CD14-positive monocyte (primary cell): ENCODE data around the gene BFSP1. TPM values are rescaled to one million over a fixed set of nuclear protein-coding genes. Genes with fewer than 3 reads are reported as not detected.

Source experiments
- DNase-seq, 3 donors: peaks; one replicate each; pipeline ENCODE4 v3.0.0-alpha.2; 2011 to 2022
- H2AFZ ChIP-seq: 2 replicates; pipeline ENCODE4 v1.6.0; 2012; ENCODE audit warnings: mild to moderate bottlenecking, low read depth, low read length, inconsistent platforms; ENCODE audit not compliant: insufficient read depth, poor library complexity, severe bottlenecking
- H3K27ac ChIP-seq, 2 donors: 1 replicate in 1 of 2; 2 replicates in 1 of 2; pipeline ENCODE4 v1.5.1; 2012 to 2013; ENCODE audit warnings: low read length in 2 of 2, control low read depth in 1 of 2, inconsistent platforms in 1 of 2, low read depth in 1 of 2, mild to moderate bottlenecking in 1 of 2
- H3K27me3 ChIP-seq, 2 donors: one replicate each; pipeline versions ENCODE4 v1.6.0 to v1.6.1; 2011 to 2013; ENCODE audit warnings: low read length in 2 of 2; ENCODE audit not compliant: control insufficient read depth in 2 of 2, insufficient read depth in 2 of 2
- H3K36me3 ChIP-seq, 2 donors: replicated peaks in 1 of 2; 1 replicate in 1 of 2; 2 replicates in 1 of 2; pipeline versions ENCODE4 v1.5.1 to v1.6.1; 2012 to 2013; ENCODE audit warnings: low read length in 2 of 2, control low read depth in 1 of 2, inconsistent platforms in 1 of 2, mild to moderate bottlenecking in 1 of 2; ENCODE audit not compliant: insufficient read depth in 2 of 2, control insufficient read depth in 1 of 2
- H3K4me1 ChIP-seq, 2 donors: 1 replicate in 1 of 2; 2 replicates in 1 of 2; pipeline versions ENCODE4 v1.5.1 to v1.6.1; 2012 to 2013; ENCODE audit warnings: low read length in 2 of 2, control low read depth in 1 of 2, inconsistent platforms in 1 of 2, mild to moderate bottlenecking in 1 of 2, moderate library complexity in 1 of 2; ENCODE audit not compliant: insufficient read depth in 2 of 2, control insufficient read depth in 1 of 2
- H3K4me2 ChIP-seq: replicated peaks from 2 replicates; pipeline ENCODE3; 2012; ENCODE audit warnings: low read length, moderate library complexity, mild to moderate bottlenecking; ENCODE audit not compliant: poor library complexity, severe bottlenecking; ENCODE audit errors: extremely low read depth
- H3K4me3 ChIP-seq, 3 experiments: fragments of 200-600 bp in 1 of 3; sonication (generic) in 1 of 3; replicated peaks in 1 of 3; 1 replicate in 2 of 3; 2 replicates in 1 of 3; pipeline ENCODE4 v1.5.1; 2011 to 2013; ENCODE audit warnings: low read length in 3 of 3, mild to moderate bottlenecking in 3 of 3, control low read depth in 2 of 3, low read depth in 2 of 3, inconsistent platforms in 1 of 3, moderate library complexity in 1 of 3
- H3K79me2 ChIP-seq: 2 replicates; pipeline ENCODE4 v1.6.0; 2012; ENCODE audit warnings: mild to moderate bottlenecking, control low read depth, inconsistent platforms, low read length, moderate library complexity; ENCODE audit not compliant: insufficient read depth
- H3K9ac ChIP-seq: 2 replicates; pipeline ENCODE4 v1.6.0; 2017; ENCODE audit warnings: low read length, mild to moderate bottlenecking; ENCODE audit not compliant: insufficient read depth, poor library complexity, severe bottlenecking
- H3K9me3 ChIP-seq, 2 donors: replicated peaks in 1 of 2; 1 replicate in 1 of 2; 2 replicates in 1 of 2; pipeline versions ENCODE4 v1.5.1 to v1.6.1; 2012 to 2013; ENCODE audit warnings: low read length in 2 of 2, control low read depth in 1 of 2; ENCODE audit not compliant: control insufficient read depth in 1 of 2, insufficient read depth in 1 of 2
- H4K20me1 ChIP-seq: 2 replicates; pipeline ENCODE4 v1.6.0; 2012; ENCODE audit warnings: mild to moderate bottlenecking, low read length, control low read depth, moderate library complexity; ENCODE audit not compliant: insufficient read depth
- H3K27ac Mint-ChIP-seq, 7 donors: one replicate each; pipeline ENCODE4 v1.8.0; 2020; ENCODE audit warnings: mild to moderate bottlenecking in 7 of 7, mixed read lengths in 7 of 7, moderate library complexity in 6 of 7, inconsistent platforms in 2 of 7
- H3K27me3 Mint-ChIP-seq, 3 donors: one replicate each; pipeline ENCODE4 v1.8.0; 2021 to 2022; ENCODE audit warnings: low read depth in 3 of 3, mild to moderate bottlenecking in 3 of 3, mixed read lengths in 3 of 3, moderate library complexity in 3 of 3, inconsistent platforms in 1 of 3
- H3K36me3 Mint-ChIP-seq, 2 donors: one replicate each; pipeline ENCODE4 v1.8.0; 2020; ENCODE audit warnings: mixed read lengths in 2 of 2, inconsistent platforms in 1 of 2, mild to moderate bottlenecking in 1 of 2
- H3K4me1 Mint-ChIP-seq: one replicate; pipeline ENCODE4 v1.8.0; 2020; ENCODE audit warnings: mild to moderate bottlenecking, mixed read lengths
- H3K4me3 Mint-ChIP-seq, 2 donors: one replicate each; pipeline ENCODE4 v1.8.0; 2020; ENCODE audit warnings: mild to moderate bottlenecking in 2 of 2, mixed read lengths in 2 of 2, moderate library complexity in 1 of 2
- H3K9me3 Mint-ChIP-seq, 7 donors: one replicate each; pipeline ENCODE4 v1.8.0; 2020 to 2022; ENCODE audit warnings: mixed read lengths in 7 of 7, mild to moderate bottlenecking in 6 of 7, moderate library complexity in 6 of 7, inconsistent platforms in 2 of 7
- CTCF ChIP-seq: fragments of 200-600 bp; IDR thresholded peaks from one replicate; pipeline ENCODE4 v1.8.0; 2022; ENCODE audit warnings: antibody characterized with exemption, mild to moderate bottlenecking
- WGBS: methylation state at CpG from one replicate; pipeline ENCODE4 v1.1.5; 2013; ENCODE audit warnings: missing lambda C conversion rate; ENCODE audit not compliant: insufficient coverage; 5-methylcytosine and 5-hydroxymethylcytosine counted together
- intact Hi-C, 2 donors: fragments of 100-400 bp; cut with micrococcal nuclease; formaldehyde crosslinking; loops; one replicate each; pipeline versions ENCODE4 v1.15.0 to v1.15.1; 2023
- polyA plus RNA-seq, 3 donors: library from polyadenylated mRNA; depleted of rRNA in 1 of 3; unstranded in 2 of 3; stranded (reverse) in 1 of 3; fragments of 300-500 nt in 2 of 3; fragments of >200 nt in 1 of 3; fragmentation: Illumina TruSeq in 2 of 3; gene quantifications; 1 replicate in 2 of 3; 2 replicates in 1 of 3; pipeline ENCODE4 v1.2.3, GENCODE V29; 2012 to 2021

Gene BFSP1
- polyA plus RNA-seq, 3 donors: not detected

GRCh38 chr20:17524560-17524959 is 6.6 kb downstream of the BFSP1 start:
- Histone ChIP-seq H2AFZ (no peak overlapping the region), H3K9me3 (no peaks in the 10 kb centered on the region), H3K9ac (no peak overlapping the region), H3K4me3 (no peak overlapping the region), H3K79me2 (no peaks in the 10 kb centered on the region), H3K36me3 (no peaks in the 10 kb centered on the region), H3K4me2 (no peak overlapping the region), H3K4me1 (no peaks in the 10 kb centered on the region), H4K20me1 (no peaks in the 10 kb centered on the region), H3K27ac (no peak overlapping the region), H3K27me3 (peaks cover 0 to under 1% of the 10 kb centered on the region in 2 donors)
- Mint-ChIP-seq H3K27me3 (peaks cover 3 to 13% (median 5%) of the 10 kb centered on the region in 3 donors), H3K9me3 (peaks cover 0 to 3% (median 0%) of the 10 kb centered on the region in 7 donors), H3K27ac (no peak overlapping the region), H3K36me3 (no peaks in the 10 kb centered on the region), H3K4me3 (no peak overlapping the region), H3K4me1 (no peaks in the 10 kb centered on the region)
- 90% methylated on average over 4 of the region's 8 CpGs for WGBS
- intact Hi-C loops: no loop called here
- DNase-seq: no peak
- TF ChIP-seq CTCF: no peak

GRCh38 chr20:17523326-17523725 is 7.9 kb downstream of the BFSP1 start:
- whole genome bisulfite sequencing: 96% methylated on average over 3 of the region's 5 CpGs
- H4K20me1 ChIP-seq: no peaks in the 10 kb centered on the region
- no peak overlapping the region for H3K9ac ChIP-seq
- no peak for TF ChIP-seq CTCF
- DNase-seq: no peak
- no peaks in the 10 kb centered on the region for H3K27me3 ChIP-seq
- no peaks in the 10 kb centered on the region for H3K9me3 Mint-ChIP-seq
- no peak overlapping the region for H3K27ac ChIP-seq
- no peak overlapping the region for H2AFZ ChIP-seq
- H3K79me2 ChIP-seq: no peaks in the 10 kb centered on the region
- H3K4me3 Mint-ChIP-seq: no peak overlapping the region
- H3K36me3 ChIP-seq: no peaks in the 10 kb centered on the region
- H3K4me3 ChIP-seq: no peak overlapping the region
- intact Hi-C loops: no loop called here
- peaks cover 5 to 8% (median 6%) of the 10 kb centered on the region in 3 donors for H3K27me3 Mint-ChIP-seq
- no peak overlapping the region for H3K27ac Mint-ChIP-seq
- H3K9me3 ChIP-seq: no peaks in the 10 kb centered on the region
- no peak overlapping the region for H3K4me2 ChIP-seq
- H3K4me1 Mint-ChIP-seq: peaks cover 5% of the 10 kb centered on the region
- H3K36me3 Mint-ChIP-seq: no peaks in the 10 kb centered on the region
- H3K4me1 ChIP-seq: peaks cover 6 to 7% of the 10 kb centered on the region in 2 donors
